ENCODE data around the gene ABCA7.

ABCA7 gene

GRCh38 chr19:1097810-1098176 is 57.9 kb downstream of the ABCA7 start:
- no peak for DNase-seq (ENCODE audit: low read depth, low spot score)
- H3K4me3 ChIP-seq (ENCODE audit: low read depth, low read length): no peak overlapping the region
- in situ Hi-C loops (cut with HindIII; ENCODE audit: low sequenced_read_pairs): no loop called here
- TF ChIP-seq CTCF (IDR thresholded peaks at IDR 0.05; ENCODE audit: low read depth, low read length): no peak

GRCh38 chr19:1098177-1099051 is 58.5 kb downstream of the ABCA7 start:
- in situ Hi-C loops (cut with HindIII; ENCODE audit: low sequenced_read_pairs): no loop called here
- no peak for DNase-seq (ENCODE audit: low read depth, low spot score)

DNA sequence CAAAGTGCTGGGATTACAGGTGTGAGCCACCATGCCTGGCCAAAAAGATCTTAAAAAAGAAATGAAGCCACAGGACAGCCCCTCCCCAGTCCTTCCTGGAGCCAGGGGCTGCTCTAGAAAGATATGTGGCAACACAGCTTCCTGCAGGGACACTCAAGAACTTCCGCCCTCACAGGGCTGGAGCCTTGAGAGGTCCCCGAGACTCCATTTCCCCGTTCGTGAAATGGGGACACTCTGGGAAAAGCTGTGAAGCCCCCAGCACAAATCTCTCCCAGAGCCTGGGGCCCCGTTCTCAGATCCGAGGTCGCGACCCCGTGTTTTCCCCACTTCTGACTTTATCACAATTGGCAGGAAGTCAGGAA is 61.4 kb downstream of the ABCA7 start:
- in situ Hi-C loops (cut with HindIII; ENCODE audit: low sequenced_read_pairs): no loop called here
- no peak for TF ChIP-seq CTCF (IDR thresholded peaks at IDR 0.05; ENCODE audit: low read depth, low read length)
- no peak for DNase-seq (ENCODE audit: low read depth, low spot score)
- no peak overlapping the region for H3K4me3 ChIP-seq (ENCODE audit: low read depth, low read length)

More at GRCh38 chr19:1098177-1099051, 58.5 kb downstream of the ABCA7 start:
- TF ChIP-seq CTCF (IDR thresholded peaks at IDR 0.05; ENCODE audit: low read depth, low read length): no peak
- H3K4me3 ChIP-seq (ENCODE audit: low read depth, low read length): no peak overlapping the region

DNA sequence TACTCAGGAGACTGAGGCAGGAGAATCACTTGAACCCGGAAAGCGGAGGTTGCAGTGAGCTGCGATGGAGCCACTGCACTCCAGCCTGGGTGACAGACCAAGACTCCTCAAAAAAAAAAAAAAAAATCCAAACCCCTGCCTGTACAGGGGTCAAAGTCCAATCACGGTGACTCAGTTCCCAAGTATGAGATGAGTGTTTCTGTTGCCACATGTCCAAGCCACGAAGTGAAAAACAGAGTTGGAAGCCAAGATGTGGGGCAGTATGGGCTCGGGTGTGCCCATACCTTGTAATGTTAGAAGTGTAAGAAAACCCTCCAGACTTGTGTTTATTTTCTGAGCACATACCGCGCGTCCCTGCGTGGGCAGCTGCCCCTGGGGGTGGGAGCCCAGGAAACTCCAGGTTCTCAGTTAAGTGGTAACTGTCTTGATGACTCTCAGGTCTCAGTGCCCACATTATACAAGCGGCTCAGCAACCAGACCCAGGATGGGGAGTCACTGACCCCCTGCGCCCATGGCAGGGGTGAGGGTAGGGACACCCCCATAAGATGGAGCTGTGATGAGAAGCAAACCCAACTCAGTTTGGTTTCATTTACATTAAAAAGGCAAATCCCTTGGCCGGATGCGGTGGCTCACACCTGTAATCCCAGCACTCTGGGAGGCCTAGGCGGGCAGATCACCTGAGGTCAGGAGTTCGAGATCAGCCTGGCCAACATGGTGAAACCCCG is 62.7 kb downstream of the ABCA7 start:
- in situ Hi-C loops (cut with HindIII; ENCODE audit: low sequenced_read_pairs): no loop called here
- H3K4me3 ChIP-seq (ENCODE audit: low read depth, low read length): no peak overlapping the region
- TF ChIP-seq CTCF (IDR thresholded peaks at IDR 0.05; ENCODE audit: low read depth, low read length): no peak

DNA sequence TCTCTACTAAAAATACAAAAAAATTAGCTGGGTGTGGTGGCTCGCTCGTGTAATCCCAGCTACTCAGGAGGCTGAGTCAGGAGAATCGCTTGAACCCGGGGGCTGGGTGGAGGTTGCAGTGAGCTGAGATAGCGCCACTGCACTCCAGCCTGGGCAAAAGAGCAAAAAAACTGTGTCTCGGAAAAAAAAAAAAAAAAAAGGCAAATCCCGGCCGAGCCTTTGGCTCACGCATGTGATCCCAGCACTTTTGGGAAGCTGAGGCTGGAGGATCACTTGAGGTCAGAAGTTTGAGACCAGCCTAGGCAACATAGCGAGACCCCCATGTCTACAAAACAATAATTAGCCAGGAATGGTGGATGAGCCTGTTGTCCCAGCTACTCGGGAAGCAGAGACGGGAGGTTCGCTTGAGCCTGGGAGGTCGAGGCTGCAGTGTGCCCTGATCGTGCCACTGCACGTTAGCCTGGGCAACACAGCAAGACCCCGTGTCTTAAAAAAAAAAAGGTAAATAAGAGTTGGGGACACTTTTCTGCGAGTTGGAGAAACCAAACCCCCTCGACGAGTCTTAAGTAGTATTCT is 63.3 kb downstream of the ABCA7 start:
- no peak overlapping the region for H3K4me3 ChIP-seq (ENCODE audit: low read depth, low read length)
- in situ Hi-C loops (cut with HindIII; ENCODE audit: low sequenced_read_pairs): no loop called here
- no peak for TF ChIP-seq CTCF (IDR thresholded peaks at IDR 0.05; ENCODE audit: low read depth, low read length)
- no peak for DNase-seq (ENCODE audit: low read depth, low spot score)

More for the DNA sequence above, 62.7 kb downstream of the ABCA7 start:
- peak; percentile 99 for DNase-seq (ENCODE audit: low read depth, low spot score)

DNA sequence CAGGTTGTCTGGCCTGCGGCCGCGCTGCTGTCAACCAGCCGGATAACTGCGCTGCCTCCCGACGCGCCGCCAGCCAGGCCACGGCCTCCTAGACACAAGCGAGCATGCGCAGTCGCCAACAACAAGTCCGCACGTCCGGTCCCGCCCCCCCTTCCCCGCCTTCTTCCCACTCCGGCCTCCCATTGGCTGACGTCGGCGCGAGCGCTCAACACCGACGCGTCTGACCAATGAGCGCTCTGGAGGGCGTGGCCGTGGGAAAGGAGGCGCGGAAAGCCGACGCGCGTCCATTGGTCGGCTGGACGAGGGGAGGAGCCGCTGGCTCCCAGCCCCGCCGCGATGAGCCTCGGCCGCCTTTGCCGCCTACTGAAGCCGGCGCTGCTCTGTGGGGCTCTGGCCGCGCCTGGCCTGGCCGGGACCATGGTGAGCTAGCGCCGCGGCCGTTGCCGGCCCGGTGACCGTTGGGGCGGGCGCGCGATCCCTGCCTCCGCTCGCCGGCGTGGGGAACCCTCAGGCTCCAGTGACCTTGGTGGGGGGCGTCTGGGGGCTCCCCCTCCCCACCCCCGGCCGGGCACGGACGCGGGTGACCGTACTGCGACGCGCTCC is 63.9 kb downstream of the ABCA7 start, which contains the start of gene GPX4:
Gene GPX4, plus strand, starts transcription at position 287 of the 603 bp plus-strand sequence. Its CDS starts 50 bp downstream, at position 337.
- in situ Hi-C loops (cut with HindIII; ENCODE audit: low sequenced_read_pairs): no loop called here
- TF ChIP-seq CTCF (IDR thresholded peaks at IDR 0.05; ENCODE audit: low read depth, low read length): no peak
- peak within 1 kb of the TSS; percentile 61 for H3K4me3 ChIP-seq (ENCODE audit: low read depth, low read length)
- peak; percentile 100 for DNase-seq (ENCODE audit: low read depth, low spot score)

Measured in astrocyte of the spinal cord (primary cell).